K562 (cell line): ENCODE results near the gene DLGAP1. TPM values are rescaled to one million over a fixed set of nuclear protein-coding genes. Genes with fewer than 3 reads are reported as not detected.

Experiments
- ATAC-seq: fragments of 200-7000 bp; cut with Tn5 transposase; 3 replicates; pipeline ENCODE4 v1.9.1; 2020; ENCODE audit warnings: moderate library complexity
- BruUV-seq: library from RNA; stranded (reverse); fragments of 400-500 nt; replicated peaks from 2 replicates; lab custom pipeline; 2021; lab: Mats Ljungman, UMichigan
- CTCF ChIA-PET: fragments of 300-600 bp; formaldehyde crosslinking; extraction: SDS; loops from one replicate; lab custom pipeline; 2021; ENCODE audit warnings: low intra/inter-chr PET ratio; lab: Yijun Ruan, JAX
- POLR2A ChIA-PET: fragments of 300-600, 350-650 bp; sonication (Branson Sonifier 250); formaldehyde crosslinking; extraction: SDS; loops from one replicate; lab custom pipeline; 2021; ENCODE audit warnings: antibody characterized with exemption, inconsistent platforms; lab: Yijun Ruan, JAX
- DNase-seq, 4 experiments: peaks; one replicate each; pipeline versions ENCODE4 v3.0.0 to v3.0.0-alpha.2; 2011 to 2018; ENCODE audit warnings: low spot score in 3 of 4, mixed read lengths in 3 of 4; ENCODE audit errors: extremely low read depth in 1 of 4
- FAIRE-seq: peaks from 2 replicates; lab custom pipeline; 2011; peaks lifted over from hg19 to GRCh38; lab: Jason Lieb, UNC
- H2AFZ ChIP-seq: 2 replicates; pipeline ENCODE4 v1.6.0; 2011; ENCODE audit warnings: low read depth, low read length, control low read depth, inconsistent platforms
- H3K27ac ChIP-seq: fragments of 200-600 bp; 3 replicates; pipeline ENCODE4 v1.8.0; 2011; ENCODE audit warnings: low read depth, mild to moderate bottlenecking, control low read depth, inconsistent platforms, low read length, moderate library complexity, mixed read lengths; ENCODE audit errors: extremely low read depth
- H3K27me3 ChIP-seq, 2 experiments: fragments of 300-600 bp in 1 of 2; 2 replicates in 1 of 2; 3 replicates in 1 of 2; pipeline versions ENCODE4 v1.6.0 to v1.8.0; 2011; ENCODE audit warnings: inconsistent platforms in 2 of 2, low read length in 2 of 2, mild to moderate bottlenecking in 1 of 2, mixed read lengths in 1 of 2, moderate library complexity in 1 of 2; ENCODE audit not compliant: control insufficient read depth in 2 of 2, insufficient read depth in 2 of 2
- H3K36me3 ChIP-seq: fragments of 300-600 bp; 3 replicates; pipeline ENCODE4 v1.8.0; 2011; ENCODE audit warnings: mild to moderate bottlenecking, low read length, inconsistent platforms; ENCODE audit not compliant: control insufficient read depth, insufficient read depth
- H3K4me1 ChIP-seq, 2 experiments: fragments of 200-600 bp in 1 of 2; replicated peaks in 1 of 2; 2 replicates in 1 of 2; 3 replicates in 1 of 2; pipeline versions ENCODE4 v1.5.1 to v1.8.0; 2011; ENCODE audit warnings: inconsistent platforms in 2 of 2, low read length in 2 of 2, mild to moderate bottlenecking in 1 of 2, mixed read lengths in 1 of 2, moderate library complexity in 1 of 2; ENCODE audit not compliant: control insufficient read depth in 2 of 2, insufficient read depth in 2 of 2
- H3K4me2 ChIP-seq: 2 replicates; pipeline ENCODE4 v1.6.1; 2011; ENCODE audit warnings: low read length, control low read depth, inconsistent platforms, mixed read lengths; ENCODE audit not compliant: insufficient read depth
- H3K4me3 ChIP-seq: fragments of 200-600 bp; sonication (generic), shearing (Covaris generic); 2 replicates; pipeline ENCODE4 v1.5.1; 2016; ENCODE audit warnings: control low read depth, inconsistent platforms
- H3K79me2 ChIP-seq: fragments of 200-600 bp; 3 replicates; pipeline ENCODE4 v1.8.0; 2011; ENCODE audit warnings: low read length, inconsistent platforms; ENCODE audit not compliant: control insufficient read depth, insufficient read depth
- H3K9ac ChIP-seq, 2 experiments: 2 replicates each; pipeline versions ENCODE4 v1.6.0 to v1.6.1; 2011; ENCODE audit warnings: low read depth in 2 of 2, low read length in 2 of 2, control low read depth in 1 of 2, inconsistent platforms in 1 of 2, mild to moderate bottlenecking in 1 of 2, mixed read lengths in 1 of 2; ENCODE audit not compliant: insufficient read depth in 1 of 2
- H3K9me1 ChIP-seq: one replicate; pipeline ENCODE4 v1.6.0; 2011; ENCODE audit warnings: inconsistent platforms, mild to moderate bottlenecking, low read length, moderate library complexity; ENCODE audit not compliant: control insufficient read depth, insufficient read depth
- H3K9me3 ChIP-seq: replicated peaks from 2 replicates; pipeline ENCODE4 v1.5.1; 2011; ENCODE audit warnings: low read depth, low read length, inconsistent platforms; ENCODE audit not compliant: control insufficient read depth, insufficient read depth
- H4K20me1 ChIP-seq: replicated peaks from 2 replicates; pipeline ENCODE4 v1.6.1; 2011; ENCODE audit warnings: low read length, inconsistent platforms, mixed read lengths; ENCODE audit not compliant: control insufficient read depth, insufficient read depth
- ARID3A ChIP-seq: IDR thresholded peaks from 2 replicates; pipeline ENCODE4 v1.6.1; 2012; ENCODE audit warnings: low read depth, low read length, improper control_type of control experiment, borderline replicate concordance
- BCL6 ChIP-seq: fragments of 250-450 bp; sonication (Bioruptor Pico); IDR thresholded peaks from 2 replicates; pipeline ENCODE4 v1.4.0; 2020
- LARP7 ChIP-seq: fragments of 450-650 bp; IDR thresholded peaks from 2 replicates; pipeline ENCODE4 v1.6.1; 2016
- MECOM ChIP-seq: fragments of 250-450 bp; sonication (Bioruptor Pico); IDR thresholded peaks from 2 replicates; pipeline ENCODE4 v1.8.0; 2022; ENCODE audit warnings: inconsistent platforms
- POLR2B ChIP-seq: fragments of 450-650 bp; IDR thresholded peaks from 2 replicates; pipeline ENCODE4 v1.6.1; 2018; ENCODE audit warnings: low read depth; ENCODE audit not compliant: partially characterized antibody
- PYGO2 ChIP-seq: fragments of 450-650 bp; IDR thresholded peaks from 2 replicates; pipeline ENCODE4 v1.6.1; 2016; ENCODE audit warnings: mild to moderate bottlenecking, missing genetic modification characterization, moderate library complexity, missing compliant biosample characterization
- ZBTB2 ChIP-seq: fragments of 450-650 bp; IDR thresholded peaks from 2 replicates; pipeline ENCODE4 v1.6.1; 2016; ENCODE audit warnings: antibody characterized with exemption
- ZNF175 ChIP-seq: fragments of 200-800 bp; sonication (Bioruptor generic); IDR thresholded peaks from 2 replicates; pipeline ENCODE4 v1.6.1; 2016; ENCODE audit warnings: low read depth, mild to moderate bottlenecking, missing genetic modification characterization, missing compliant biosample characterization
- ZNF445 ChIP-seq: fragments of 250-450 bp; sonication (Bioruptor Pico); IDR thresholded peaks from 2 replicates; pipeline ENCODE4 v1.4.0; 2020; ENCODE audit warnings: low read depth, mild to moderate bottlenecking, moderate library complexity
- ZNF589 ChIP-seq: fragments of 200-800 bp; sonication (Bioruptor generic); IDR thresholded peaks from 2 replicates; pipeline ENCODE4 v1.6.1; 2016; ENCODE audit warnings: low read depth, missing genetic modification characterization, missing compliant biosample characterization
- ZNF639 ChIP-seq, 2 experiments: fragments of 200-800 bp in 1 of 2; sonication (Bioruptor generic) in 1 of 2; sonication (generic) in 1 of 2; formaldehyde crosslinking in 1 of 2; IDR thresholded peaks in 1 of 2; conservative IDR thresholded peaks in 1 of 2; 2 replicates each; pipeline versions ENCODE4 v1.5.0 to v1.6.1; 2016 to 2020; ENCODE audit warnings: missing compliant biosample characterization in 1 of 2, missing genetic modification characterization in 1 of 2, missing genetic modification reagents in 1 of 2
- WGBS: fragments of 100-300 bp; shearing (Covaris generic); methylation state at CpG from one replicate; pipeline ENCODE4 v1.1.6; 2016; ENCODE audit warnings: low coverage, mixed read lengths; ENCODE audit not compliant: insufficient coverage; ENCODE audit errors: missing lambda C conversion rate; 5-methylcytosine and 5-hydroxymethylcytosine counted together
- in situ Hi-C: fragments of 300-500 bp; cut with MboI; formaldehyde crosslinking; loops from 4 replicates; pipeline ENCODE4 v1.15.0; 2018; ENCODE audit warnings: inconsistent platforms, mixed read lengths
- intact Hi-C: fragments of 100-400 bp; cut with micrococcal nuclease; formaldehyde crosslinking; loops from 2 replicates; pipeline ENCODE4 v1.14.2; 2022
- polyA plus RNA-seq, 8 experiments: library from polyadenylated mRNA; depleted of rRNA in 4 of 8; stranded (reverse) in 5 of 8; unstranded in 3 of 8; fragments of >200 nt; fragmentation: Nextera tagmentation in 2 of 8; fragmentation: Illumina TruSeq in 1 of 8; extraction: Ambion mirVana in 2 of 8; extraction: Trizol in 1 of 8; gene quantifications; 2 replicates each; pipeline versions ENCODE4 v1.2.1 to v1.2.3, GENCODE V29; 2011 to 2014; ENCODE audit warnings: inconsistent platforms in 1 of 8, missing spikeins in 1 of 8
- total RNA-seq, 7 experiments: library from RNA; depleted of rRNA in 6 of 7; stranded (reverse); fragments of >200 nt in 6 of 7; fragmentation: Illumina TruSeq in 2 of 7; extraction: Trizol in 2 of 7; gene quantifications; 2 replicates each; pipeline versions ENCODE4 v1.2.1 to v1.2.3, GENCODE V29; 2011 to 2021; ENCODE audit warnings: low replicate concordance in 1 of 7
- TF ChIP-seq, protein P1 (sequence below): fragments of 250-450 bp; sonication (Bioruptor Pico); IDR thresholded peaks from 2 replicates; pipeline ENCODE4 v1.9.0; 2021; ENCODE audit warnings: mild to moderate bottlenecking, inconsistent platforms

Gene DLGAP1
- total and polyA plus RNA-seq, 9 of the 15 experiments (the other 6 are each of a cell fraction or from before 2014, with no cell fraction given) = 0.04 to 0.22 (median 0.08) TPM

DNA sequence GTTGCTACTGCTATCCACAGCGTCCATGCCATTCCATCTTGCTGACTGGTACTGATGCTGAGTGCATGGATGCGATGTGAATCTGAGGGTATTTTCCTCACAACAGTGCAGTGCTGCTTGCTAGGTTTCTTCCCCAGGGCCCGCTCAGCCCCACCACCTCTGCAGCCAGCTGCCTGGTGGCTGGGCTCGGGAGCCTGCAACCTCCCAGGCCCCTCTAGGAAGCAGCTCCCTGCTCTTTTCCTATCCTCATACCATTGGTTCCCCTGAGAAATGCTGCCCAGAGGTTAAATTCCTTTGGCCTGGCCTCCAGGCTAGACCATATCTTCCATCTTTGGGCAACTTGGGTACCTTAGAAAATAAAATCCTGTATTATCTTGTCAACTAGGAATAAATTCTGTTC, 591.5 kb downstream of the DLGAP1 start (continued):
- TF ChIP-seq BCL6 (CRISPR knock-in tag) (no peak), ZBTB2 (no peak)

GRCh38 chr18:3863006-3863405, 592.1 kb downstream of the DLGAP1 start:
- H3K4me1 ChIP-seq = no peaks in the 10 kb centered on the region
- DNase-seq (no peak), FAIRE-seq (peak; percentile 19), ATAC-seq (no peak)
- no peaks in the 10 kb centered on the region for H3K9me3 ChIP-seq
- 0% methylated on average over 4 of the region's 4 CpGs for WGBS
- no peak overlapping the region for H3K4me2 ChIP-seq
- in situ Hi-C loops (no loop called here), intact Hi-C loops (no loop called here)
- H3K27me3 ChIP-seq = peaks cover 0 to 8% of the 10 kb centered on the region in 2 experiments; a peak in 1 of 5 replicates
- H3K9ac ChIP-seq = no peak overlapping the region
- CTCF ChIA-PET = no interaction called here
- H2AFZ ChIP-seq = no peak overlapping the region
- H3K36me3 ChIP-seq = no peaks in the 10 kb centered on the region
- H3K27ac ChIP-seq = no peak overlapping the region
- no peaks in the 10 kb centered on the region for H3K79me2 ChIP-seq
- POLR2A ChIA-PET = no interaction called here
- H3K9me1 ChIP-seq = no peaks in the 10 kb centered on the region
- no peaks in the 10 kb centered on the region for H4K20me1 ChIP-seq
- H3K4me3 ChIP-seq = no peak overlapping the region
- no TSS peak for BruUV-seq
- TF ChIP-seq ZNF589 = no peak
- TF ChIP-seq LARP7 = no peak
- TF ChIP-seq MECOM = no peak
- TF ChIP-seq ZNF639 (CRISPR knock-in tag; conservative IDR thresholded peaks at IDR 0.05 in 1 of 2, IDR thresholded peaks at IDR 0.05 in 1 of 2) = no peak
- TF ChIP-seq ZNF175 = no peak
- TF ChIP-seq ZNF445 (CRISPR knock-in tag) = no peak
- no peak for TF ChIP-seq POLR2B
- TF ChIP-seq PYGO2 (tag) = no peak
- TF ChIP-seq, protein P1, sequence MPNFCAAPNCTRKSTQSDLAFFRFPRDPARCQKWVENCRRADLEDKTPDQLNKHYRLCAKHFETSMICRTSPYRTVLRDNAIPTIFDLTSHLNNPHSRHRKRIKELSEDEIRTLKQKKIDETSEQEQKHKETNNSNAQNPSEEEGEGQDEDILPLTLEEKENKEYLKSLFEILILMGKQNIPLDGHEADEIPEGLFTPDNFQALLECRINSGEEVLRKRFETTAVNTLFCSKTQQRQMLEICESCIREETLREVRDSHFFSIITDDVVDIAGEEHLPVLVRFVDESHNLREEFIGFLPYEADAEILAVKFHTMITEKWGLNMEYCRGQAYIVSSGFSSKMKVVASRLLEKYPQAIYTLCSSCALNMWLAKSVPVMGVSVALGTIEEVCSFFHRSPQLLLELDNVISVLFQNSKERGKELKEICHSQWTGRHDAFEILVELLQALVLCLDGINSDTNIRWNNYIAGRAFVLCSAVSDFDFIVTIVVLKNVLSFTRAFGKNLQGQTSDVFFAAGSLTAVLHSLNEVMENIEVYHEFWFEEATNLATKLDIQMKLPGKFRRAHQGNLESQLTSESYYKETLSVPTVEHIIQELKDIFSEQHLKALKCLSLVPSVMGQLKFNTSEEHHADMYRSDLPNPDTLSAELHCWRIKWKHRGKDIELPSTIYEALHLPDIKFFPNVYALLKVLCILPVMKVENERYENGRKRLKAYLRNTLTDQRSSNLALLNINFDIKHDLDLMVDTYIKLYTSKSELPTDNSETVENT (CRISPR knock-in tag) = no peak
- TF ChIP-seq ARID3A = no peak
